Omental fat pad (tissue), 4 donors: Measurements from ENCODE around the gene DISP3. TPM values are rescaled to one million over a fixed set of nuclear protein-coding genes. Genes with fewer than 3 reads are reported as not detected.

Experiments used
- ATAC-seq: fragments of 150-250 bp; one replicate; pipeline ENCODE4 v1.9.1; 2016; ENCODE audit warnings: mild to moderate bottlenecking, moderate library complexity; ENCODE audit not compliant: low FRiP score
- DNase-seq: peaks from one replicate; pipeline ENCODE4 v3.0.0-alpha.2; 2019; ENCODE audit warnings: low spot score
- total RNA-seq, 4 donors: library from RNA; depleted of rRNA; stranded (reverse); fragments of >200 nt; gene quantifications; one replicate each; pipeline ENCODE4 v1.1.0, GENCODE V29; 2016
- TF ChIP-seq, protein P1 (sequence below), 3 donors: fragments of 450-650 bp; IDR thresholded peaks; one replicate each; pipeline ENCODE4 v1.5.1; 2016 to 2017; ENCODE audit warnings: antibody characterized with exemption in 3 of 3, mild to moderate bottlenecking in 3 of 3, moderate library complexity in 2 of 3

The DISP3 gene, protein sequence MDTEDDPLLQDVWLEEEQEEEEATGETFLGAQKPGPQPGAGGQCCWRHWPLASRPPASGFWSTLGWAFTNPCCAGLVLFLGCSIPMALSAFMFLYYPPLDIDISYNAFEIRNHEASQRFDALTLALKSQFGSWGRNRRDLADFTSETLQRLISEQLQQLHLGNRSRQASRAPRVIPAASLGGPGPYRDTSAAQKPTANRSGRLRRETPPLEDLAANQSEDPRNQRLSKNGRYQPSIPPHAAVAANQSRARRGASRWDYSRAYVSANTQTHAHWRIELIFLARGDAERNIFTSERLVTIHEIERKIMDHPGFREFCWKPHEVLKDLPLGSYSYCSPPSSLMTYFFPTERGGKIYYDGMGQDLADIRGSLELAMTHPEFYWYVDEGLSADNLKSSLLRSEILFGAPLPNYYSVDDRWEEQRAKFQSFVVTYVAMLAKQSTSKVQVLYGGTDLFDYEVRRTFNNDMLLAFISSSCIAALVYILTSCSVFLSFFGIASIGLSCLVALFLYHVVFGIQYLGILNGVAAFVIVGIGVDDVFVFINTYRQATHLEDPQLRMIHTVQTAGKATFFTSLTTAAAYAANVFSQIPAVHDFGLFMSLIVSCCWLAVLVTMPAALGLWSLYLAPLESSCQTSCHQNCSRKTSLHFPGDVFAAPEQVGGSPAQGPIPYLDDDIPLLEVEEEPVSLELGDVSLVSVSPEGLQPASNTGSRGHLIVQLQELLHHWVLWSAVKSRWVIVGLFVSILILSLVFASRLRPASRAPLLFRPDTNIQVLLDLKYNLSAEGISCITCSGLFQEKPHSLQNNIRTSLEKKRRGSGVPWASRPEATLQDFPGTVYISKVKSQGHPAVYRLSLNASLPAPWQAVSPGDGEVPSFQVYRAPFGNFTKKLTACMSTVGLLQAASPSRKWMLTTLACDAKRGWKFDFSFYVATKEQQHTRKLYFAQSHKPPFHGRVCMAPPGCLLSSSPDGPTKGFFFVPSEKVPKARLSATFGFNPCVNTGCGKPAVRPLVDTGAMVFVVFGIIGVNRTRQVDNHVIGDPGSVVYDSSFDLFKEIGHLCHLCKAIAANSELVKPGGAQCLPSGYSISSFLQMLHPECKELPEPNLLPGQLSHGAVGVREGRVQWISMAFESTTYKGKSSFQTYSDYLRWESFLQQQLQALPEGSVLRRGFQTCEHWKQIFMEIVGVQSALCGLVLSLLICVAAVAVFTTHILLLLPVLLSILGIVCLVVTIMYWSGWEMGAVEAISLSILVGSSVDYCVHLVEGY (N-terminal part only)
- under 1 TPM in 1 of 4 donors, not detected in 3; 0.09 TPM for total RNA-seq

DNA sequence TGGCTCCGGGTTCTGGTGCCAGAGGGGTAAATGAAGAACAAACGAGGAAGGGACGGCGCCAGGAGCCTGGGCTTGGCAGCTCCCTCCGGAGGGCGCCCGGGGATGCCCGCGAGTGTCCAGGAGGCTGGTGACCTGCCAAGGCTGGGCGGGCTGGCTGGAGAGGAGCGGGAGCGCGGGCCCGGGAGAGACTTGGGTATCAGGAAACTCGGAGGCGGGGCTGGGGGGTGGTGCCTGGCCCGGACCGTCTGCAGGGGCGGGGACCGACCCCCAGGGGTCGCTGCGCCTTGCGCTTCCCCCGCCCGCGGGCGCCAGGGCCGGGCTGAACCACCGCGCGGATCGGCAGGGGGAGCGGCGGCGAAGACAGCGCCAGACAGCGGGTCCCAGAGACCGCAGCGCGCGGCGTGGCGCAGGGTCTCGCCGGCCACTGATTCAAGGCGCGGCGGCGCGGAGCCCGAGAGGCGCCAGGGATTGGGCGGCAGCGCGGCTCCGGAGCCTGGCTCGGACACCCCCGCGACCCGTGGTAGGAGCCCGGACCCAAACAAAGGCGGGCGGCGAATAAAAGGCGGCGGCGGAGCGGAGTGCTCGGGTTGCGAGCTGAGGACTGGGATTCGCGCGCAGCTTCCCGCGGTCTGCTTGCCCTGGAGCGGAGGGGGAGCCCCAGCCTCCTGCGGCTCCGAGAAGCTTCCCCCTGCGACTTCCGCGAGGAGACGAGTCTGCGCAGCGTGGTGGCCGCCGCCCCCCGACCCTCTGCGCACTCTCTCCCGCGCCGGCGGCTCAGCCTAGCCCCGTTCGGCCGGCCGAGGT is at the start of gene DISP3:
DISP3 (plus strand) TSS at position 585 of the 804 bp plus-strand sequence. CDS start 21,838 bp downstream, outside the sequence.
- TF ChIP-seq, protein P1, sequence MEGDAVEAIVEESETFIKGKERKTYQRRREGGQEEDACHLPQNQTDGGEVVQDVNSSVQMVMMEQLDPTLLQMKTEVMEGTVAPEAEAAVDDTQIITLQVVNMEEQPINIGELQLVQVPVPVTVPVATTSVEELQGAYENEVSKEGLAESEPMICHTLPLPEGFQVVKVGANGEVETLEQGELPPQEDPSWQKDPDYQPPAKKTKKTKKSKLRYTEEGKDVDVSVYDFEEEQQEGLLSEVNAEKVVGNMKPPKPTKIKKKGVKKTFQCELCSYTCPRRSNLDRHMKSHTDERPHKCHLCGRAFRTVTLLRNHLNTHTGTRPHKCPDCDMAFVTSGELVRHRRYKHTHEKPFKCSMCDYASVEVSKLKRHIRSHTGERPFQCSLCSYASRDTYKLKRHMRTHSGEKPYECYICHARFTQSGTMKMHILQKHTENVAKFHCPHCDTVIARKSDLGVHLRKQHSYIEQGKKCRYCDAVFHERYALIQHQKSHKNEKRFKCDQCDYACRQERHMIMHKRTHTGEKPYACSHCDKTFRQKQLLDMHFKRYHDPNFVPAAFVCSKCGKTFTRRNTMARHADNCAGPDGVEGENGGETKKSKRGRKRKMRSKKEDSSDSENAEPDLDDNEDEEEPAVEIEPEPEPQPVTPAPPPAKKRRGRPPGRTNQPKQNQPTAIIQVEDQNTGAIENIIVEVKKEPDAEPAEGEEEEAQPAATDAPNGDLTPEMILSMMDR (IDR thresholded peaks at IDR 0.05): no peak
- peak; percentile 65 for ATAC-seq
- no peak for DNase-seq

DNA sequence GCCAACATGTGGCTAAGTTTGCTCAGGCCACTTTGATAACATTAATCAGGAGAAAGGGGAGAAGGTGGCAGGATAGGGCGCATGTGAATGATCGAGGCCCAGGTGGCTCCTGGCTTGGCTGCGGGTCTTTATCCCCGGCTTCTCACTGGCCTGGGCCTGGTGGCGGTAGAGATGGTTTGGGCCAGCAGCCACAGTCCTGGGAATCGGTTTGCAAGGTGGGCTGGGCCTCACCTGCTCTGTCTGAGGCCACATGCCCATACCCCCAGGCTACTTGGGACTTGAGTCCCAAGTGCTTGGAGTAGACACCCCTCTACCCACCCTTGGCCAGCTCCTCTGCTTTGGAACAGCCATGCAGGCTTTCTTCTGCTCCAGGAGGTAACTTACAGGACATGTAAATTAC is 49.7 kb upstream of the DISP3 start:
- DNase-seq (no peak), ATAC-seq (no peak)
- TF ChIP-seq, protein P1 (IDR thresholded peaks at IDR 0.05): no peak

DNA sequence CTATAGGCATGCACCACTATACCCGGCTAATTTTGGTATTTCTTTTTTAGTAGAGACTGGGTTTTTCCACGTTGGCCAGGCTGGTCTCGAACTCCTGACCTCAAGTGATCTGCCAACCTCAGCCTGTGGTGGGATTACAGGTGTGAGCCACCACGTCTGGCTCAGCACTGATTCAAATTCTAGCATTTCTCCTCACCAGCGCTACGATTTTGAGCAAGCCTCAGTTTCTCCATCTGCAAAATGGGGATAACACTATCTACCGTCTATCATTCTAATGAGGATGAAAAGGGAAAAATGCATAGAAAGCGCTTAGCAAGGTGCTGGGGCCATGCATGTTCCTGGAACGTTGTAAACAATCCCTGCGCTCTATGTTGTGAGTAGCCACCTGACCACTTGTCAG is 49.0 kb upstream of the DISP3 start:
- ATAC-seq: no peak
- TF ChIP-seq, protein P1 (IDR thresholded peaks at IDR 0.05): no peak
- no peak for DNase-seq

DNA sequence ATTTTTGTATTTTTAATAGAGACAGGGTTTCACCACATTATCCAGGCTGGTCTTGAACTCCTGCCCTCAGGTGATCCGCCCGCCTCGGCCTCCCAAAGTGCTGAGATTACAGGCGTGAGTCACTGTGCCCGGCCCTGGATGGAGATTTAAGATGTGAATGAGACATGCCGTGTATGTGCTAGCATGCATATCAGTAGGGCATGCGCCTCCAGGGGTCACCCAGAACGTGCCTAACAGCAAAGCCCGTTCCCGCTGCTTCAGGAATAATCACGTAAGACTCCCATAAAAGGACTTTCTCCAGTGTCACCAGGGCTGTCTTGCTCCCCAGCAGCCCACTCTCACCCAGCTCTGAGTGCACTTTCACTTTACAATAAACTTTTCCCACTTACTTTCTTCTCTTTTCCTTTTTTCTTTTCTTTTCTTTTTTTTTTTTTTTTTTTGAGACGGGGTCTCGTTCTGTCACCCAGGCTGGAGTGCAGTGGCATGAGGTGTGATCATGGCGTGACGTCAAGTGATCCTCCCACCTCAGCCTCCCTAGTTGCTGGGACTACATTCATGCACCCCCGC is 46.9 kb upstream of the DISP3 start:
- TF ChIP-seq, protein P1 (IDR thresholded peaks at IDR 0.05): no peak
- DNase-seq (no peak), ATAC-seq (no peak)

DNA sequence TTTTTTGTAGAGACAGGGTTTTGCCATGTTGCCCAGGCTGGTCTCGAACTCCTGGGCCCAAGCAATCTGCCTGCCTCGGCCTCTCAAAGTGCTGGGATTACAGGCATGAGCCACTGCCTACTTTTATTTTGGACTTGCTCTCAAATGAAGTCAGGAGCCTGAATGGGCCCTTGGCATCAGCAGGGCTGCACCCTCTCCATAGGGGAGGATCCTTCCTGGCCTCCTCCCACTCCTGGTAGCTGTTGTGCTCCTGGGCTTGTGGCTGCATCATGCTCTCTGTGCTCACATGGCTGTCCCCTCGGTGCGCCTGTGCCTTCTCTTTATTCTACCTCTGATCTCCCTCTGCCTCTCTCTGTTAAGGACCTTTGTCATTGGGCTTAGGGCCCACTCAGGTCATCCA is 46.4 kb upstream of the DISP3 start:
- no peak for ATAC-seq
- DNase-seq: no peak
- TF ChIP-seq, protein P1 (IDR thresholded peaks at IDR 0.05): no peak

DNA sequence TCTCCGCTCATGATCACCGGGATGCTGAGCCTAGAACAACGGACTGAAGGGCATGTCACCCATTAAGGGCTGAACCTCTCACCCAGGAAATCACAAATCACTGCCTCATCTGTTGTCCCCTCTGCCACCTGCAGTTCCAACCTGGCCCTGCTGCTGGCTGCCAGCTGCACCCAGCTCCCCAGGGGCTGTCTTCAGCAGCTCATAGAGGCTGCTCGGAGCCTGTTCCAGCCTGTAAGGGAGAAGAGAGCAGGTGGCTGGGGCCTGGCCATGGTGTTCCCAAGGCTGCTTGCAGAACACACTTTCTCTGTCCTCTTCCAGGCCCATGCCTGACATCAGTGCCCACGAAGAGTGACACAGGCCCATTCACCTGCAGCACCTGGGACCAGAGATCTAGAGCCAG is 44.5 kb upstream of the DISP3 start:
- DNase-seq (no peak), ATAC-seq (no peak)
- TF ChIP-seq, protein P1 (IDR thresholded peaks at IDR 0.05): no peak
